Measurements from ENCODE around the gene PLCL1. TPM values are rescaled to one million over a fixed set of nuclear protein-coding genes. Genes with fewer than 3 reads are reported as not detected.

Gene PLCL1
- polyA plus RNA-seq, 3 donors = 0.69 to 1.4 (median 0.79) TPM

DNA sequence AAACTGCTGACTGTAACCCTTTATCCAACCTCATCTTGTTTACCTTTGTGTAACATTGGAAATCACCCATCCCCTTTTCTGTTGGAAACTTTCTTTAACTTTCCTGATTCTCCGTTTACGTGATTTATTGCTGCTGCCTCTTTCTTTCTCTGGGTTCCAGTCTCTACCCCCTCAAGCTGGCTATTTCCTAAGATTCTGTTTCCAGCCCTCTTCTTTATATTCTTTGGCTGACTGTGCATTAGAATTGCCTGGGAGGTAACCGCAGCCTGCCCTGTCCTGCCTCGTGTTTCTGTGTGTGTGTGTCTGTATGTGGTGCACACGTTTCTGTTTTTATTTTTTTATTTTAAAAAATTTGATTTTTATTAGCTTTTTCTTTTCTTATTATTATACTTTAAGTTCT is 229.2 kb downstream of the PLCL1 start:
- H3K4me2 ChIP-seq (replicated peaks; ENCODE audit: extremely low read depth, low read length, poor library complexity, severe bottlenecking) = no peak overlapping the region
- no peaks in the 10 kb centered on the region for H3K36me3 ChIP-seq (replicated peaks in 1 of 2; ENCODE audit: control insufficient read depth in 1 of 2, insufficient read depth in 2 of 2, low read length in 2 of 2)
- intact Hi-C loops (cut with micrococcal nuclease) = no loop called here
- no CpG with 5 or more reads among the region's 5 CpGs for WGBS (ENCODE audit: insufficient coverage)
- H4K20me1 ChIP-seq (ENCODE audit: insufficient read depth, low read length) = no peaks in the 10 kb centered on the region
- Mint-ChIP-seq H3K27me3 (ENCODE audit: low read depth in 3 of 3) (peaks cover 3 to 6% (median 3%) of the 10 kb centered on the region in 3 donors), H3K9me3 (peaks cover 0 to 3% (median 0%) of the 10 kb centered on the region in 7 donors), H3K4me3 (no peak overlapping the region), H3K27ac (no peak overlapping the region), H3K4me1 (no peaks in the 10 kb centered on the region), H3K36me3 (no peaks in the 10 kb centered on the region)
- H3K9ac ChIP-seq (ENCODE audit: insufficient read depth, low read length, poor library complexity, severe bottlenecking) = no peak overlapping the region
- H3K9me3 ChIP-seq (replicated peaks in 1 of 2; ENCODE audit: control insufficient read depth in 1 of 2, insufficient read depth in 1 of 2, low read length in 2 of 2) = no peaks in the 10 kb centered on the region
- H3K4me1 ChIP-seq (ENCODE audit: control insufficient read depth in 1 of 2, insufficient read depth in 2 of 2, low read length in 2 of 2) = no peaks in the 10 kb centered on the region
- DNase-seq = no peak
- no peak overlapping the region for H3K27ac ChIP-seq (ENCODE audit: low read depth in 1 of 2, low read length in 2 of 2)
- no peaks in the 10 kb centered on the region for H3K79me2 ChIP-seq (ENCODE audit: insufficient read depth, low read length)
- no peak overlapping the region for H2AFZ ChIP-seq (ENCODE audit: insufficient read depth, low read depth, low read length, poor library complexity, severe bottlenecking)
- no peaks in the 10 kb centered on the region for H3K27me3 ChIP-seq (ENCODE audit: control insufficient read depth in 2 of 2, insufficient read depth in 2 of 2, low read length in 2 of 2)
- TF ChIP-seq CTCF (IDR thresholded peaks at IDR 0.05) = no peak
- no peak overlapping the region for H3K4me3 ChIP-seq (replicated peaks in 1 of 3; ENCODE audit: low read depth in 2 of 3, low read length in 3 of 3)

- H3K4me1 Mint-ChIP-seq = no peaks in the 10 kb centered on the region
- no peak for DNase-seq
- Histone ChIP-seq H3K36me3 (replicated peaks in 1 of 2; ENCODE audit: control insufficient read depth in 1 of 2, insufficient read depth in 2 of 2, low read length in 2 of 2) (no peaks in the 10 kb centered on the region), H3K79me2 (ENCODE audit: insufficient read depth, low read length) (no peaks in the 10 kb centered on the region), H3K27ac (ENCODE audit: low read depth in 1 of 2, low read length in 2 of 2) (no peak overlapping the region), H3K9me3 (replicated peaks in 1 of 2; ENCODE audit: control insufficient read depth in 1 of 2, insufficient read depth in 1 of 2, low read length in 2 of 2) (no peaks in the 10 kb centered on the region), H3K9ac (ENCODE audit: insufficient read depth, low read length, poor library complexity, severe bottlenecking) (no peak overlapping the region), H4K20me1 (ENCODE audit: insufficient read depth, low read length) (no peaks in the 10 kb centered on the region), H3K27me3 (ENCODE audit: control insufficient read depth in 2 of 2, insufficient read depth in 2 of 2, low read length in 2 of 2) (no peaks in the 10 kb centered on the region), H2AFZ (ENCODE audit: insufficient read depth, low read depth, low read length, poor library complexity, severe bottlenecking) (no peak overlapping the region), H3K4me3 (replicated peaks in 1 of 3; ENCODE audit: low read depth in 2 of 3, low read length in 3 of 3) (no peak overlapping the region), H3K4me2 (replicated peaks; ENCODE audit: extremely low read depth, low read length, poor library complexity, severe bottlenecking) (no peak overlapping the region), H3K4me1 (ENCODE audit: control insufficient read depth in 1 of 2, insufficient read depth in 2 of 2, low read length in 2 of 2) (no peaks in the 10 kb centered on the region)
- H3K27me3 Mint-ChIP-seq (ENCODE audit: low read depth in 3 of 3) = peaks cover 2 to 6% (median 3%) of the 10 kb centered on the region in 3 donors
- H3K36me3 Mint-ChIP-seq = no peaks in the 10 kb centered on the region
- no peak overlapping the region for H3K27ac Mint-ChIP-seq
- no peak overlapping the region for H3K4me3 Mint-ChIP-seq
- H3K9me3 Mint-ChIP-seq = peaks cover 0 to 3% (median 0%) of the 10 kb centered on the region in 7 donors
- intact Hi-C loops (cut with micrococcal nuclease) = no loop called here
- 45% methylated on average over 1 of the region's 1 CpG for WGBS (ENCODE audit: insufficient coverage)
- TF ChIP-seq CTCF (IDR thresholded peaks at IDR 0.05) = no peak
These were observed 231.9 kb downstream of the PLCL1 start for GRCh38 chr2:198036029-198036879.

Data from CD14-positive monocyte (primary cell).